GM19328 (cell line): Measurements from ENCODE around the gene PSMD6.

Experiments
- ATAC-seq: cut with Tn5 transposase; IDR thresholded peaks from one replicate; pipeline ENCODE4 v1.9.1; 2021; ENCODE audit warnings: mild to moderate bottlenecking, moderate library complexity; ENCODE audit not compliant: unreplicated experiment

The PSMD6 gene

DNA sequence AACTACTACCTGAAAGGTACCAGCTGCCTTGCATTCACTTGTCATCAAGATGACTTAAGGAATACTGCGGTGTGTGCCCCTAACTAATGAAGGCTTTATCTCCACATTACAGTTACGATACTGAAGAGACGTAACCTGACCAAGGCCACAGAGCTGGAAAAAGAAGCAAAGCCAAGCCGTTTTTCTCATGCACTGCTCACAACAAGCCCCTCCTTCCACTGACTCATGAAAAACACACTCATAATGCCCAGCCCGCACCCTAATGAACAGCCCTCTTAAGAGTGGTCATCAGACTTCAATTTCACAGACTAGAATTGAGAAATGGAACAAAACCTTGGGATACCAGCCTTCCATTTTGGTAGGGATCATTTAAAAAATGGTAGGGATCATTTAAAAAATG lies 11.6 kb downstream of the PSMD6 start:
- no peak for ATAC-seq

- ATAC-seq, result no peak
Observed at GRCh38 chr3:64010199-64010598, 13.1 kb downstream of the PSMD6 start.

GRCh38 chr3:64009528-64009927 lies 13.8 kb downstream of the PSMD6 start:
- no peak for ATAC-seq

GRCh38 chr3:64008487-64009351 lies 14.6 kb downstream of the PSMD6 start:
- no peak for ATAC-seq

DNA sequence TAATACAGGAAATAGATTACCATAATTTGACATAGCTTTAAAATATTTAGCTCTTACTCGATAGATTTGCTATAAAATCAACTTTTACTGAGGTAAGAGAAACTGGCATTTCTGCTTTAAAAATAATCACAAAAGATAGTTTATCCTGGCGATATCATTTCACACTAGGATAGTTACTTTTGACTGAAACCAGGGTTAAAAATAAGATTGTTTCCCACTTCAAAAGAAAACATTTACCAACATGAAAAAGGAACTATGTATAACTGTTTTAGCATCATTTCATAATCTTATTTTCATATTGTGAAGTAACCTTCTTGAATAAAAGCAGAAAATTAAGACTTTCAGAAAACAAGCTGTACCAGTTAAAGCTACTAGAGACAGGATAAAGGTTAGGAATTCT lies 15.3 kb downstream of the PSMD6 start:
- no peak for ATAC-seq

- ATAC-seq, result no peak
Observed at GRCh38 chr3:64003589-64003988, 19.7 kb downstream of the PSMD6 start.

GRCh38 chr3:64002233-64002632 lies 21.1 kb downstream of the PSMD6 start:
- ATAC-seq, result no peak

DNA sequence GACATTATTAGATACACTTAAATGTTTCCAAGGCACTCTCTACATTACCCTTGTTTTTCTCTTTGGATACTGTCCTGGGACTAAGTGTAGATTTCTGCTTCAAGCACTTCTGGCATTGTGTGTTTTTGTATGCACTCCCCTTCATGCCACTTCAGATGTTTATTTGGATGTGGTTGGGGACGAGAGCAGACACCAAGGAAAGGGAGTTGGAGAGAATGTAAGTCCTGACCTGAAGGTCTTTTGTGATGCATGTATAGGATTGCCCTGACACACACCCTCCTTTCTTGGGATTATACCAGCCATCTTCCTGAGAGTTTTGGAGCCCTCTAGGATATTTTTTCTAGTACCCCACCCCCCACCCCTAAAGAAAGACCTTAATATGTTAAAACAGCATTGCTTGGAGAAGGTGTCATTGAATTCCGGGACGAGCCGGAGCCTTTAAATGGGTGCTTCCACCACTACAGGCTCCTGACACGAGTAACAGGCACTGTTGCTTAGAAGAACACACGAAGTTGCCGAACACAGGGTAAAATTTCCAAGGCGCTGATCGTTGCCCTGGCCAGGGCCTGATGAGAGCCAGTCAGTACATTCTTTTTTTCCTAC lies 22.7 kb downstream of the PSMD6 start:
- ATAC-seq, result no peak

- no peak for ATAC-seq
Observed at GRCh38 chr3:63998852-63999754, 24.2 kb downstream of the PSMD6 start.

GRCh38 chr3:63995086-63995485 lies 28.2 kb downstream of the PSMD6 start:
- ATAC-seq, result no peak

DNA sequence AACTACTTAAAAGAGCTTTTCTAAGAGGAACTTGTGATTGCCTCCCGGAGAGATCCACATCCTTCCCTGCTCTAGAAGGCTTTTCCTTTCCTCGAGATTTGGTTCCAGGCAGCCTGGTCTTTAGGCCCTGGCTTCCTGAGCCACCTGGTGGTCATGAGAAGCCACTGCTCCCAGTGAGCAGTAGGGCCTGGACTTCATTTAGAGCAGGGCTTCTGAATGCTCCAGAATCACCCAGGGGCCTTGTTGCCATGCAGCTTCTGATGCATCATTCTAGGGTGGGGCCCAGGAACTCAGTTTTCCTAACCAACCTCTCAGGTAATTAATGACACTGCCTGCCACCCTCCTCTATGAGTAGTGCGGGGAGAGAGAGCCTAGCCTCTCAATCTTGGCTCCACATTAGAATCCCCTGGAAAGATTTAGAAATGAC lies 29.6 kb downstream of the PSMD6 start:
- peak; percentile 77 for ATAC-seq

DNA sequence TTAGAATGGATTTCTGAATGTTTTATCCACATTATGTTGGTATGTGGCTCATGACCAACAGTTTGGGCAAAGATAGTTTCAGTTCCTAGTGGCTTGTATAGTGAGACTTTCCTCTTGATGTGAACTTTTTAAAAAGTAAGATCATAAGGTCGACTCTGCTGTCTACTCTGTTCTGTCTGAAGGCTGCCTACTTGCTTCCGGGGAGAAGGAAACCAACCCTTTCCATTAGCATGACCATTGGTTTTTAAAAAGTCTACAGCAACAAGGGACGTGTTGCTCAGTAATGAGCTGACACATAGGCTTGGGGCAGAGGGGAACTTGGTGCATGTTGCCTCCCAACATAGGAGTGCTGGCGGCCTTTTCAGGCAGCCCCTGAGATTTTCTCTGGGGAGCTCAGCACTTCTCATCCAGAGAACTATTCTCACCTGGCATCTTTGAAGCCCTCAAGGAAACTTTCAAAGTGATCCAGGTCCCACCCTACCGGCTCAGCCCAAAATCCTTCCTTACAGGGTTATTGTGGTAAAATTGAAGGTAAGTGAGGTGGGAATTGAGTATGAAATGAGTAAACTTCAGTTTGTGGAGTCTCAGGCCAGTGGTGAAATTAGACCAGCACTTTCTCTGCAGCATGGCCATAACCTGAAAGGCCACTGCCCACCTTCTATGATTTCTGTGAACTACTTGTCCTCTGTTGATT lies 30.6 kb downstream of the PSMD6 start:
- ATAC-seq, result no peak

DNA sequence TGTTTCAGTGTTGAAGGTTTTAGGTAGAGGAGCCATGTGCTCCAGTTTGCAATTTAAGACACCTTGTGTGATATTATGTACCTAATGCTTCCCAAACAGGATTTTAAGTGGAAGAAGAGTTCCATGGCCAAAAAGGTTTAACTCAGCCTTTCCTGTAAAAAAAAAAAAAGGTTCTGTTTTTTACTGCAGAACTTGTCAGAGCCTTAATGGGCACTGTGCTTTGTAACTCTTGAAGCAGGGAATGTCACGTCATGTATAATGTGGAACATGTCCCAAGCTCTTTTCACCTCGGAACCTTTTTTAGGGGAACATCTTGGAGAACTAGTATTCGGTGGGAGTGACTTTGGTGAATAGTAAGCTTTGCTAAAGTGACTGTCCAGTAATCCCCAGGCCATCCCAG lies 31.6 kb downstream of the PSMD6 start:
- no peak for ATAC-seq

- ATAC-seq, result no peak
Observed at GRCh38 chr3:63990733-63991132, 32.6 kb downstream of the PSMD6 start.

- no peak for ATAC-seq
Observed at GRCh38 chr3:63990204-63990603, 33.1 kb downstream of the PSMD6 start.

DNA sequence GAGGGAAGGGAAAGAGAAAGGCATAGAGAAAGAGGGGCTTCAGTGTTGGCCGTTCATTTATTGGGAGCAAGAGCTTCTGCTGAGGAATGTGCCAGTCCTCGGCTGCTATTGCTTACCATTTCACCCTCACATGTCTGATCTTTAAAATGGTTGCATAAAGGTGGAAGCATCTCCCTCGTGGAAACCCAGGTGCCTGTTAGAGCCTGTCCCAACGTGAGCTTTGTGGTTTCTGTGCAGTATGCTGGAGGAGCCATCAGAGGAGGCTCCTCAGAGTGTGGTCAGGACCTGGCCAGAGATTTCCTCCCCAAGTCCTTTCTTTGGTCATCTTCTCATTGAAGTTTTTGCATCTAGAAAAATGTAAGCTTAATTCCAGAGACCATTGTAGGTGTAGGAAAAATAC lies 34.4 kb downstream of the PSMD6 start:
- ATAC-seq, result no peak

DNA sequence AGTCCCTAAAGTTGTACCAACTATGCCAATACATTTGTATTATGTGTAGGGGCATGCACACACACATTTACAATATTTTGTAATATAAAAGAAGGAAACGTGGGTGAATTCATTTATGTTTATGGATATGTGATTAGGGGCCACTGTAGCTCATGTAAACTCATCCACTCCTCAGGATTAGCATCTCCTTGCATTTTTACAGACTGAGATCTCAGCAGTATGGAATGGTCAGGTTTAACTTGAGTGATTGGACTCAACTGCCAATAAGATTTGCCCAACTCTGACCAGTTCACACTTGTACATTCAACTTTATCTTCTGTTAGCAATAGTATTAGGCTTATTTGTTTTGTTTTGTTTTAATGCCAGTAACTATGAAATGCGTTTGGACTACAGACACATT lies 36.5 kb downstream of the PSMD6 start:
- ATAC-seq, result no peak

GRCh38 chr3:63986146-63986545 lies 37.1 kb downstream of the PSMD6 start:
- ATAC-seq, result no peak

GRCh38 chr3:63984391-63984790 lies 38.9 kb downstream of the PSMD6 start:
- no peak for ATAC-seq

- ATAC-seq, result no peak
Observed at GRCh38 chr3:63981980-63982379, 41.3 kb downstream of the PSMD6 start.
